ENCODE results near the gene HYLS1.
A peak's percentile ranks its signal among the peaks of the same experiment; 100 is the strongest.
"Not testable (repeated sequence)": the region's sequence is repeated elsewhere in the genome, so short reads cannot be mapped to it uniquely, and the experiment has no call there.

The HYLS1 gene

DNA sequence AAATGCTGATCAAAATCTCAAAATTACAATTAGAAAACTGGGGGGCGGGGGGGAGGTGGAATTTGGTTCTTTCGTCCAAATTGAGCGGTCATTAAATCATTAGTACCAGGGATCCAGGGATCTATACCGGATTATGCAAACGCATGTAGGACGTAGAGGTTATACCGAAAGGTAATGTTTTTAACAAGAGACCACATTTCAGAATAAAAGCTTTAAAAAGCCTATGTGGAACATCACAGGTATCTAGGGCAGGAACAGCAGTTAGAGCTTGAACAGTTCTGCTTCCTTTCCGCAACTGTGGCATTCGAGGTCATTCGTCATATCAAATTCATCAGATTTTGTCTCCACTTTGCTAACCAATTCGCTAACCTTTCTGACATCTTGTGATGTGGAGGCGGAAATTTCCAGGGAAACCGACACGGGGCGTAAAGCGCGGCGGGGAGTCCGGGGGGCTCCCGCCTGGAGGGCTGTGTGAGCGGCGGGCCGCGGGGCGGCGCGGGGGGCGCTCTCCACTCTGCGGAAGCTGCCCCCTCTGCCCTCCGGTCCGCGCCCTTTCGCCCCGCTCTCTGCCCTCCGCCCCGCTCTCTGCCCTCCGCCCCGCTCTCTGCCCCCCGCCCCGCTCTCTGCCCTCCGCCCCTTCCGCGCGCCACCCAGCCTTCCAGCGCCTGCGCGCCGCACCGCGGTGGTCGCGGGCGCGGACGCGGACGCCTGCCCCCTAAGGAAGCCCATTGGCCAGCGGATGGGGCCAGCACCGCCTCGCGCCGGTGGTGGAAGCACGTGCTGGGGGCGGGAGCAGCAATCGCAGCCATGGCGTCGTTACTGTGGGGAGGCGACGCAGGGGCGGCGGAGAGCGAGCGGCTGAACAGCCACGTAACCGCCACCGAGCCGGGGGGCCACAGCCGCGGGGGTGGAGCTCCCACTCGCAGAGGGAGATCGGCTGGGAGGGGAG is 16.5 kb downstream of the HYLS1 start, which contains the start of gene DDX25:
Gene DDX25, plus strand, starts transcription at position 798 of the 949 bp plus-strand sequence. Its CDS starts 10 bp downstream, at position 808.
- peak; percentile 61 for DNase-seq

- DNase-seq, result no peak
These were observed 17.2 kb downstream of the HYLS1 start for GRCh38 chr11:125904678-125905077.

GRCh38 chr11:125910226-125910849 is 22.9 kb downstream of the HYLS1 start:
- DNase-seq, result no peak

DNA sequence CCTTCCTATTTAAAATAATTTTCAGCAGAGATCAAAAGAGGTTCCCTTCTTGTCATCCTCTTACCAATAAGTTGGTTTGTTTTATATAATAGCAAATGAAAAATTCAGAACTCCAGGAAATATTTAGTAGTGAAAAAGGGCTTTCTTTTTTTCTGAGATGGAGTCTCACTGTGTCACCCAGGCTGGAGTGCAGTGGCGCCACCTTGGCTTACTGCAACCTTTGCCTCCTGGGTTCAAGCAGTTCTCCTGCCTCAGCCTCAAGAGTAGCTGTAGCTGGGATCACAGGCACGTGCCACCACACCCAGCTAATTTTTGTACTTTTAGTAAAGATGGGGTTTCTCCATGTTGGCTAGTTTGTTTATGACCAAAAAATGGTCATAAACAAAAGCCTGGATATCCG is 27.1 kb downstream of the HYLS1 start:
- DNase-seq, result not testable (repeated sequence)

- no peak for DNase-seq
These were observed 29.3 kb downstream of the HYLS1 start for GRCh38 chr11:125916683-125917347.

DNA sequence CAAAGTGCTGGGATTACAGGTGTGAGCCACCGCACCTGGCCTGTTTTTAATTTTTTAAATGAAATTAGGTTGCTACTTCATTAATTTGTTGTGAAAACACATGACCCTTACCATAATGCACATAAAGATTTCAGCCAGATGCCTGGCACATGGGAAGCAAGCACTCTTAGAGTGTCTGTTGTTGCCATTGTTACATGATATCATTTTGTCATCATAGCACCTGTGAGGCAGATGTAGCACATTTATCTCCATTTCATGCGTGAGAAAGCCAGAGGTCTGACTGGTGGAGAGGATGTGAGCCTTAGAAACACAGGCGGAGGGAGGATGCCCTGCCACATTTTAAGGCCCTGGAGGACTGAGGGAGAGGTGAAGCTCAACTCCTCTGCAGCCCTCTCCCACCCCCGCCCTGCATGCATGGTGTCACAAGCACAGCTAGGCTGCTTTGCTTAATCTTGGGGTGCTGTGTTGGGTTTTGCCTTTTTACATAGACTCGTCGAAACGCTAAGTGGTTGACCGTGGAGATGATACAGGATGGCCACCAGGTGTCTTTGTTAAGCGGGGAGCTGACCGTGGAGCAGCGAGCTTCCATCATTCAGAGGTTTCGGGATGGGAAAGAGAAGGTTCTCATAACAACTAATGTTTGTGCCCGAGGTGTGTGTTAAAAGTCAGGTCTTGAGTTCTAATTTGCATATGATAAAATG is 30.8 kb downstream of the HYLS1 start:
- no peak for DNase-seq

GRCh38 chr11:125921042-125921441 is 33.6 kb downstream of the HYLS1 start:
- DNase-seq, result no peak

DNA sequence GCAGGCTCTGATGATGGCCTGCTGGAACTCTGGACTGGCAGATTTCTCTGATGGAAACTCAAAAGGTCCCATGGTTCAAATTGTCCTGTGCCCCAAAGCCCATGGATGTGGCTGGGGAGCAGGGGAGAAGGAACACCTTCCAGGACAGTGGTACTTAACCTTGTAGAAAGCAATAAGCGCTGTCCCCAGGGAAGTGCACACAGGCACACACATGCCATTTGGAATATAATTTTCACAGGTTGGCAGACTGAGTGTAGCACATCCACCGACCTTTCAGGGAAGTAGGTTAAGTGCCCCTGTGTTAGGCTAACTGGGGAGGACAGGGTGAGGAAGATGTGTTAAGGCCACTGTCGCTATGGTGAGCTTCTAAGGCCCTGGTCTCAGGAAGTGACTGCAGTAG is 34.7 kb downstream of the HYLS1 start:
- no peak for DNase-seq

GRCh38 chr11:125923012-125923579 is 35.6 kb downstream of the HYLS1 start:
- peak; percentile 69 for DNase-seq

DNA sequence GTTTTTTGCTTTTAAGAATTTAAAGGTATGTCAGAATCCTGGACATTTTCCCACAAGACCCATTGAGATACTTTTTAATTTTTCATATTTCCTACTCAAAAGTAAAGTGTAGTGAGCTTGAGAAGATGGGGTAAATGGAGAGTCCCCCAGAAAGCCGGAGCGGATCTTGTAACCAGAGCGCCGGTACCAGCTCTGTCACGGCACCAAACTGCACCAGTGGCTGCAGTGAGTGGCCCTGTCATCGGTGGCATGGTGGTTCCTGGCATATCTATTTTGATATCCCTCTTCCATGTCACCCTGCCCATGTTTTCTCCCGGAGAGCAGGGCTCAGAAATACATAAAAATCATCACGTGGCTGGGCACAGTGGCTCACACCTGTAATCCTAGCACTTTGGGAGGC is 36.2 kb downstream of the HYLS1 start:
- DNase-seq, result no peak

GRCh38 chr11:125924384-125925007 is 37.0 kb downstream of the HYLS1 start:
- DNase-seq, result no peak

GRCh38 chr11:125925247-125925740 is 37.8 kb downstream of the HYLS1 start:
- DNase-seq, result no peak

DNA sequence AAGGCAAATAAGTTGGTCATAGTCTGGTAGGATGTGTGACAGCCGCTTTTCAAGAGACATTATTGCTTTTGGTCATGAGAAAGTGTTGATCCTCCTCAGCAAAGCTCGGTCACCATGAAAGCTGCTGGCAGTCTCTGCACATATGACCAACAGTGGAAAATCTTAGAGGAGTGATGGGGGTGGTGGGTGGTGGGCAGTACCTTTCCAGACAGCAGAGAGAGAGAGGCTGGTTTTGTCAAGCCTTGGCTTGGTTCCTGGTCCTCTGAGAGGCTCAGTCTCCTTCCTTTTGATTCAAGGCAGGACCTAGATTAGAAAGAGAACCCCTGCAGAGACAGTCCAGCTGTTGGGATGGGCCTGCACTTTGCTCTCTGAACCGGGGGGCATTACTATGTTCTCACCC is 38.3 kb downstream of the HYLS1 start:
- no peak for DNase-seq

GRCh38 chr11:125926682-125927081 is 39.2 kb downstream of the HYLS1 start:
- no peak for DNase-seq

GRCh38 chr11:125929445-125930075 is 42.1 kb downstream of the HYLS1 start:
- no peak for DNase-seq

GRCh38 chr11:125930076-125930450 is 42.6 kb downstream of the HYLS1 start:
- DNase-seq, result no peak

- no peak for DNase-seq
These were observed 43.6 kb downstream of the HYLS1 start for GRCh38 chr11:125931116-125931515.

DNA sequence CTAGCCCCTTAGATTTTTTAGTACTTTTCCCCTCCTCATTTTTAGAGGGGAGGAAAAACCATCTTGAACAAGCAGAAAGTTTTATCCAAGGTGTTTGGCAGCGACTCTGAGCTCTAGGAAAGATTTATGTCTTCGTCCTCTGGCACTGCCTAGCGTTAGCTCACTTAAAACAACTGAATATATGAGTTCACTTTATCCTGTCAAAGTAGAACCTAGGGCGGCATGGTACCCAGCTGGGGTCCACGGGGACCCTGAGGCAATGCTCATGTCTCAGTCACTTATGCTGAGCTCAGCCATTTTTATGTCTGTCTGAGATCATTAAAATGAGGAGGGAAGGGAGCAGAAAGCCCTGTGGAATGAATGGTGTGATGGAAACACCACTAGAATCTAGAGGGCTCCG is 44.2 kb downstream of the HYLS1 start:
- DNase-seq, result no peak

- no peak for DNase-seq
These were observed 44.8 kb downstream of the HYLS1 start for GRCh38 chr11:125932301-125932700.

GRCh38 chr11:125933030-125933813 is 45.8 kb downstream of the HYLS1 start:
- peak; percentile 65 for DNase-seq

- no peak for DNase-seq
These were observed 47.0 kb downstream of the HYLS1 start for GRCh38 chr11:125934473-125934872.
